ENCODE results near the gene MTA2. TPM values are rescaled to one million over a fixed set of nuclear protein-coding genes. Genes with fewer than 3 reads are reported as not detected.
A peak's percentile ranks its signal among the peaks of the same experiment; 100 is the strongest.

The MTA2 gene
- polyA plus RNA-seq, 2 of the 4 experiments (the other 2 are of a cell fraction), result 21.8 to 85.0 TPM

GRCh38 chr11:62573592-62574362 is 27.9 kb downstream of the MTA2 start, which contains the start of gene EEF1G (continued):
- TF ChIP-seq HMGXB4 (CRISPR knock-in tag; IDR thresholded peaks at IDR 0.05; ENCODE audit: borderline replicate concordance) (no peak), JUNB (IDR thresholded peaks at IDR 0.05) (no peak), ZSCAN20 (CRISPR knock-in tag; IDR thresholded peaks at IDR 0.05) (no peak), EHMT2 (IDR thresholded peaks at IDR 0.05; ENCODE audit: low read depth) (no peak), KDM1A (IDR thresholded peaks at IDR 0.05; ENCODE audit: low read depth) (no peak), ZC3H11A (IDR thresholded peaks at IDR 0.05) (no peak), MAFK (IDR thresholded peaks at IDR 0.05; ENCODE audit: partially characterized antibody) (no peak), TP53 (CRISPR knock-in tag; IDR thresholded peaks at IDR 0.05) (peak; percentile 82), RFX5 (IDR thresholded peaks at IDR 0.05) (peak; percentile 12; the same call in 1 of the 2 replicates), EHF (CRISPR knock-in tag; IDR thresholded peaks at IDR 0.05) (no peak), CHD4 (IDR thresholded peaks at IDR 0.05; ENCODE audit: borderline replicate concordance) (no peak), CBX8 (IDR thresholded peaks at IDR 0.05) (no peak), HOXA7 (CRISPR knock-in tag; IDR thresholded peaks at IDR 0.05) (no peak), CHD2 (IDR thresholded peaks at IDR 0.05; ENCODE audit: low read length, partially characterized antibody) (peak; percentile 72), FOXS1 (CRISPR knock-in tag; IDR thresholded peaks at IDR 0.05) (no peak), RCOR1 (IDR thresholded peaks at IDR 0.05; ENCODE audit: low read depth, low read length) (no peak), ESRRA (IDR thresholded peaks at IDR 0.05; ENCODE audit: borderline replicate concordance, low read length) (no peak), FOSL2 (IDR thresholded peaks at IDR 0.05) (no peak), FOSL2 (CRISPR knock-in tag; IDR thresholded peaks at IDR 0.05) (no peak), ELK1 (IDR thresholded peaks at IDR 0.05; ENCODE audit: low read depth, low read length) (no peak), CBX2 (IDR thresholded peaks at IDR 0.05; ENCODE audit: borderline replicate concordance, low read depth) (no peak), FOSB (CRISPR knock-in tag; IDR thresholded peaks at IDR 0.05) (no peak), POLR2AphosphoS2 (conservative IDR thresholded peaks at IDR 0.05; ENCODE audit: low read length) (no peak), NR3C1 (IDR thresholded peaks at IDR 0.05) (no peak), MYC (IDR thresholded peaks at IDR 0.05; ENCODE audit: borderline replicate concordance, low read length) (no peak; the same call in 1 of the 2 replicates)
- TF ChIP-seq, protein P1, sequence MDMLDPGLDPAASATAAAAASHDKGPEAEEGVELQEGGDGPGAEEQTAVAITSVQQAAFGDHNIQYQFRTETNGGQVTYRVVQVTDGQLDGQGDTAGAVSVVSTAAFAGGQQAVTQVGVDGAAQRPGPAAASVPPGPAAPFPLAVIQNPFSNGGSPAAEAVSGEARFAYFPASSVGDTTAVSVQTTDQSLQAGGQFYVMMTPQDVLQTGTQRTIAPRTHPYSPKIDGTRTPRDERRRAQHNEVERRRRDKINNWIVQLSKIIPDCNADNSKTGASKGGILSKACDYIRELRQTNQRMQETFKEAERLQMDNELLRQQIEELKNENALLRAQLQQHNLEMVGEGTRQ (IDR thresholded peaks at IDR 0.05), result no peak
- TF ChIP-seq, protein P2, sequence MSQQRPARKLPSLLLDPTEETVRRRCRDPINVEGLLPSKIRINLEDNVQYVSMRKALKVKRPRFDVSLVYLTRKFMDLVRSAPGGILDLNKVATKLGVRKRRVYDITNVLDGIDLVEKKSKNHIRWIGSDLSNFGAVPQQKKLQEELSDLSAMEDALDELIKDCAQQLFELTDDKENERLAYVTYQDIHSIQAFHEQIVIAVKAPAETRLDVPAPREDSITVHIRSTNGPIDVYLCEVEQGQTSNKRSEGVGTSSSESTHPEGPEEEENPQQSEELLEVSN (IDR thresholded peaks at IDR 0.05; ENCODE audit: borderline replicate concordance, low read depth), result no peak
